H7 (cell line): ENCODE results near the gene SREK1. TPM values are rescaled to one million over a fixed set of nuclear protein-coding genes. Genes with fewer than 3 reads are reported as not detected.

ENCODE experiments used
- DNase-seq: peaks from one replicate; pipeline ENCODE4 v3.0.0; 2012
- H3K27me3 ChIP-seq: 2 replicates; pipeline ENCODE4 v1.6.0; 2011; ENCODE audit warnings: mild to moderate bottlenecking, low read length; ENCODE audit not compliant: control insufficient read depth, insufficient read depth
- H3K36me3 ChIP-seq: replicated peaks from 2 replicates; pipeline ENCODE4 v1.5.1; 2011; ENCODE audit warnings: low read length; ENCODE audit not compliant: control insufficient read depth, insufficient read depth
- H3K4me3 ChIP-seq: 2 replicates; pipeline ENCODE4 v1.5.1; 2011; ENCODE audit warnings: low read depth, mild to moderate bottlenecking, control low read depth, low read length, moderate library complexity; ENCODE audit not compliant: insufficient read depth
- total RNA-seq: library from RNA; depleted of rRNA; stranded (reverse); fragments of >200 nt; shearing (Covaris generic); gene quantifications from 2 replicates; pipeline ENCODE4 v1.2.3, GENCODE V29; 2014; rRNA removed

The SREK1 gene
- total RNA-seq, 1 experiment from 2014 or later, result 21.8 TPM

- Histone ChIP-seq H3K4me3 (no peak overlapping the region), H3K36me3 (no peaks in the 10 kb centered on the region), H3K27me3 (no peaks in the 10 kb centered on the region)
- DNase-seq, result peak; percentile 36
Measured at GRCh38 chr5:66223637-66224036, 79.5 kb downstream of the SREK1 start.

- no peak overlapping the region for H3K4me3 ChIP-seq
- no peaks in the 10 kb centered on the region for H3K36me3 ChIP-seq
- DNase-seq, result no peak
- H3K27me3 ChIP-seq, result no peaks in the 10 kb centered on the region
Measured at GRCh38 chr5:66224274-66224673, 80.2 kb downstream of the SREK1 start.

- no peaks in the 10 kb centered on the region for H3K27me3 ChIP-seq
- DNase-seq, result no peak
Measured at GRCh38 chr5:66224773-66225553, 80.9 kb downstream of the SREK1 start.

GRCh38 chr5:66230551-66230950 lies 86.5 kb downstream of the SREK1 start:
- no peak overlapping the region for H3K4me3 ChIP-seq
- DNase-seq, result peak; percentile 36
- no peaks in the 10 kb centered on the region for H3K27me3 ChIP-seq
- no peaks in the 10 kb centered on the region for H3K36me3 ChIP-seq

More at GRCh38 chr5:66224773-66225553, 80.9 kb downstream of the SREK1 start:
- Histone ChIP-seq H3K4me3 (no peak overlapping the region), H3K36me3 (no peaks in the 10 kb centered on the region)

GRCh38 chr5:66231508-66231907 lies 87.4 kb downstream of the SREK1 start:
- Histone ChIP-seq H3K4me3 (no peak overlapping the region), H3K27me3 (no peaks in the 10 kb centered on the region), H3K36me3 (no peaks in the 10 kb centered on the region)
- DNase-seq, result no peak

- Histone ChIP-seq H3K4me3 (no peak overlapping the region), H3K27me3 (no peaks in the 10 kb centered on the region)
Measured at GRCh38 chr5:66232275-66232674, 88.2 kb downstream of the SREK1 start.

GRCh38 chr5:66232706-66233445 lies 88.8 kb downstream of the SREK1 start:
- H3K4me3 ChIP-seq, result no peak overlapping the region
- no peaks in the 10 kb centered on the region for H3K27me3 ChIP-seq
- no peaks in the 10 kb centered on the region for H3K36me3 ChIP-seq
- peak; percentile 22 for DNase-seq

More at GRCh38 chr5:66232275-66232674, 88.2 kb downstream of the SREK1 start:
- H3K36me3 ChIP-seq, result no peaks in the 10 kb centered on the region
- no peak for DNase-seq

Other genes with a start within 250 kb of the SREK1 start
- gene ERBIN, start 217.7 kb upstream of the SREK1 start, total RNA-seq, result 17.6 and 22.6 TPM in 2 replicates